GM18520 (cell line): ENCODE measurements around the gene CCDC54.

Experiments used
- ATAC-seq: cut with Tn5 transposase; IDR thresholded peaks from one replicate; pipeline ENCODE4 v1.9.1; 2021; ENCODE audit not compliant: unreplicated experiment

Gene CCDC54

GRCh38 chr3:107392549-107393165, 15.4 kb downstream of the CCDC54 start:
- no peak for ATAC-seq

GRCh38 chr3:107394502-107394901, 17.3 kb downstream of the CCDC54 start:
- no peak for ATAC-seq

GRCh38 chr3:107395066-107395465, 17.8 kb downstream of the CCDC54 start:
- ATAC-seq, result no peak

GRCh38 chr3:107401301-107401700, 24.1 kb downstream of the CCDC54 start:
- ATAC-seq, result no peak

GRCh38 chr3:107402214-107402613, 25.0 kb downstream of the CCDC54 start:
- no peak for ATAC-seq

- no peak for ATAC-seq
Observed at GRCh38 chr3:107404727-107405469, 27.7 kb downstream of the CCDC54 start.

- no peak for ATAC-seq
Observed at GRCh38 chr3:107407355-107407754, 30.1 kb downstream of the CCDC54 start.

- ATAC-seq, result no peak
Observed at GRCh38 chr3:107408513-107408912, 31.3 kb downstream of the CCDC54 start.

- ATAC-seq, result no peak
Observed at GRCh38 chr3:107409365-107409764, 32.1 kb downstream of the CCDC54 start.

GRCh38 chr3:107410606-107411005, 33.4 kb downstream of the CCDC54 start:
- ATAC-seq, result no peak

GRCh38 chr3:107411056-107411455, 33.8 kb downstream of the CCDC54 start:
- no peak for ATAC-seq

GRCh38 chr3:107411779-107412178, 34.5 kb downstream of the CCDC54 start:
- no peak for ATAC-seq

GRCh38 chr3:107412376-107412775, 35.1 kb downstream of the CCDC54 start:
- no peak for ATAC-seq

GRCh38 chr3:107413264-107413663, 36.0 kb downstream of the CCDC54 start:
- ATAC-seq, result no peak

GRCh38 chr3:107414325-107414964, 37.2 kb downstream of the CCDC54 start:
- ATAC-seq, result peak; percentile 84

GRCh38 chr3:107416138-107416537, 38.9 kb downstream of the CCDC54 start:
- no peak for ATAC-seq

GRCh38 chr3:107416886-107417285, 39.6 kb downstream of the CCDC54 start:
- ATAC-seq, result no peak

GRCh38 chr3:107421170-107421792, 44.0 kb downstream of the CCDC54 start:
- ATAC-seq, result peak; percentile 83

- ATAC-seq, result no peak
Observed at GRCh38 chr3:107421881-107422280, 44.6 kb downstream of the CCDC54 start.

GRCh38 chr3:107425033-107425432, 47.8 kb downstream of the CCDC54 start:
- ATAC-seq, result no peak

GRCh38 chr3:107426223-107426622, 49.0 kb downstream of the CCDC54 start:
- ATAC-seq, result no peak
